Thyroid gland (tissue), 4 donors: ENCODE data around the gene CALCR.
"Not testable (repeated sequence)": the region's sequence is repeated elsewhere in the genome, so short reads cannot be mapped to it uniquely, and the experiment has no call there.

ENCODE experiments used
- POLR2A ChIP-seq, 2 donors: fragments of 450-650 bp; IDR thresholded peaks; one replicate each; pipeline ENCODE4 v1.6.1; 2017; ENCODE audit warnings: antibody characterized with exemption in 2 of 2, mild to moderate bottlenecking in 2 of 2, moderate library complexity in 1 of 2
- TF ChIP-seq, protein P1 (sequence below), 6 experiments: fragments of 200-600 bp in 3 of 6; fragments of 450-650 bp in 3 of 6; sonication (generic) in 3 of 6; IDR thresholded peaks; one replicate each; pipeline ENCODE4 v1.5.1; 2016 to 2019; ENCODE audit warnings: antibody characterized with exemption in 6 of 6, mild to moderate bottlenecking in 2 of 6, inconsistent platforms in 1 of 6, moderate library complexity in 1 of 6

DNA sequence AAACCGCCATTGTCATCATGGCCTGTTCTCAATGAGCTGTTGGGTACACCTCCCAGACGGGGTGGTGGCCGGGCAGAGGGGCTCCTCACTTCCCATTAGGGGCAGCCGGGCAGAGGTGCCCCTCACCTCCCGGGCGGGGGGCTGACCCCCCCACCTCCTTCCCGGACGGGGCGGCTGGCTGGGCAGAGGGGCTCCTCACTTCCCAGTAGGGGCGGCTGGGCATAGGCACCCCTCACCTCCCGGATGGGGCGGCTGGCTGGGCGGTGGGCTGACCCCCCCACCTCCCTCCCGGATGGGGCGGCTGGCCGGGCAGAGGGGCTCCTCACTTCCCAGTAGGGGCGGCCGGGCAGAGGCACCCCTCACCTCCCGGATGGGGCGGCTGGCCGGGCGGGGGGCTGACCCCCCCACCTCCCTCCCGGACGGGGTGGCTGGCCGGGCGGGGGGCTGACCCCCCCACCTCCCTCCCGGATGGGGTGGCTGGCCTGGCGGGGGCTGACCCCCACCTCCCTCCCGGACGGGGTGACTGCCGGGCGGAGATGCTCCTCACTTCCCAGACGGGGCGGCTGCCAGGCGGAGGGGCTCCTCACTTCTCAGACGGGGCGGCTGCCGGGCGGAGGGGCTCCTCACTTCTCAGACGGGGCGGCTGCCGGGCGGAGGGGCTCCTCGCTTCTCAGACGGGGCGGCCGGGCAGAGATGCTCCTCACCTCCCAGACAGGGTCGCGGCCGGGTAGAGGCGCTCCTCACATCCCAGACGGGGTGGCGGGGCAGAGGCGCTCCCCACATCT lies 11.4 kb upstream of the CALCR start:
- TF ChIP-seq, protein P1, sequence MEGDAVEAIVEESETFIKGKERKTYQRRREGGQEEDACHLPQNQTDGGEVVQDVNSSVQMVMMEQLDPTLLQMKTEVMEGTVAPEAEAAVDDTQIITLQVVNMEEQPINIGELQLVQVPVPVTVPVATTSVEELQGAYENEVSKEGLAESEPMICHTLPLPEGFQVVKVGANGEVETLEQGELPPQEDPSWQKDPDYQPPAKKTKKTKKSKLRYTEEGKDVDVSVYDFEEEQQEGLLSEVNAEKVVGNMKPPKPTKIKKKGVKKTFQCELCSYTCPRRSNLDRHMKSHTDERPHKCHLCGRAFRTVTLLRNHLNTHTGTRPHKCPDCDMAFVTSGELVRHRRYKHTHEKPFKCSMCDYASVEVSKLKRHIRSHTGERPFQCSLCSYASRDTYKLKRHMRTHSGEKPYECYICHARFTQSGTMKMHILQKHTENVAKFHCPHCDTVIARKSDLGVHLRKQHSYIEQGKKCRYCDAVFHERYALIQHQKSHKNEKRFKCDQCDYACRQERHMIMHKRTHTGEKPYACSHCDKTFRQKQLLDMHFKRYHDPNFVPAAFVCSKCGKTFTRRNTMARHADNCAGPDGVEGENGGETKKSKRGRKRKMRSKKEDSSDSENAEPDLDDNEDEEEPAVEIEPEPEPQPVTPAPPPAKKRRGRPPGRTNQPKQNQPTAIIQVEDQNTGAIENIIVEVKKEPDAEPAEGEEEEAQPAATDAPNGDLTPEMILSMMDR (IDR thresholded peaks at IDR 0.05): not testable (repeated sequence)
- TF ChIP-seq POLR2A (IDR thresholded peaks at IDR 0.05): not testable (repeated sequence)
